Measurements from ENCODE around the gene USP43. TPM values are rescaled to one million over a fixed set of nuclear protein-coding genes. Genes with fewer than 3 reads are reported as not detected.
A peak's percentile ranks its signal among the peaks of the same experiment; 100 is the strongest.
"Not testable (repeated sequence)": the region's sequence is repeated elsewhere in the genome, so short reads cannot be mapped to it uniquely, and the experiment has no call there.

The USP43 gene
- 0.07 TPM for polyA plus RNA-seq (2013, experiment 1 of 2)
- polyA plus RNA-seq (2013, experiment 2 of 2): 0.03 TPM

GRCh38 chr17:9644910-9645751 is at the start of gene USP43:
Gene USP43 (plus strand): TSS chr17:9645517. CDS start chr17:9645633, 116 bp downstream.
- H4K91ac ChIP-seq (ENCODE audit: low read depth, low read length, poor library complexity): no peak within 1 kb of the TSS
- no peak within 1 kb of the TSS for H2BK120ac ChIP-seq (ENCODE audit: low read depth, low read length)
- H2BK5ac ChIP-seq (ENCODE audit: low read length): no peak within 1 kb of the TSS
- no peak within 1 kb of the TSS for H2BK15ac ChIP-seq (ENCODE audit: low read length)
- no peaks in the 10 kb centered on the region for H3K36me3 ChIP-seq (replicated peaks in 1 of 2; ENCODE audit: control insufficient read depth in 2 of 2, insufficient read depth in 2 of 2, low read length in 2 of 2)
- H3K9ac ChIP-seq (ENCODE audit: low read depth, low read length, poor library complexity): peak within 1 kb of the TSS; percentile 64
- peak within 1 kb of the TSS; percentile 99 for H2AFZ ChIP-seq (ENCODE audit: low read length)
- H3K23ac ChIP-seq (ENCODE audit: low read depth, low read length, poor library complexity): no peak within 1 kb of the TSS
- peak within 1 kb of the TSS; percentile 53 to 83 for H3K4me3 ChIP-seq (ENCODE audit: low read length in 2 of 2)
- peaks cover 0 to 2% of the 10 kb centered on the region in 2 donors for H3K9me3 ChIP-seq (replicated peaks in 1 of 2; ENCODE audit: control insufficient read depth in 2 of 2, insufficient read depth in 1 of 2, low read depth in 1 of 2, low read length in 2 of 2)
- H4K8ac ChIP-seq (ENCODE audit: low read depth, low read length): no peak within 1 kb of the TSS
- no peak within 1 kb of the TSS for H2BK12ac ChIP-seq (ENCODE audit: low read length)
- no peak within 1 kb of the TSS for H2AK5ac ChIP-seq (ENCODE audit: low read depth, low read length)
- DNase-seq (ENCODE audit: low spot score): peak; percentile 8
- H3K4me1 ChIP-seq (ENCODE audit: control insufficient read depth in 2 of 2, insufficient read depth in 1 of 2, low read depth in 1 of 2, low read length in 2 of 2): peaks cover 7 to 22% of the 10 kb centered on the region in 2 donors
- no peak within 1 kb of the TSS for H3K27ac ChIP-seq (replicated peaks; ENCODE audit: low read length)
- H3K79me1 ChIP-seq (ENCODE audit: low read depth, low read length): no peaks in the 10 kb centered on the region
- H3K18ac ChIP-seq (ENCODE audit: low read length): peak within 1 kb of the TSS; percentile 79
- peak within 1 kb of the TSS; percentile 99 for H3K4me2 ChIP-seq (ENCODE audit: insufficient read depth, low read length, poor library complexity, severe bottlenecking)
- peaks cover 6 to 36% (median 28%) of the 10 kb centered on the region in 3 experiments for H3K27me3 ChIP-seq (ENCODE audit: control insufficient read depth in 3 of 3, insufficient read depth in 3 of 3, low read depth in 1 of 3, low read length in 3 of 3)
- H3K4ac ChIP-seq (ENCODE audit: low read length): no peak within 1 kb of the TSS
- no CpG with 5 or more reads among the region's 72 CpGs for WGBS, 2 donors (ENCODE audit: extremely low coverage in 2 of 2, insufficient read length in 2 of 2, insufficient replicate concordance in 1 of 2)
- H3K14ac ChIP-seq (ENCODE audit: low read length): no peak within 1 kb of the TSS

GRCh38 chr17:9597638-9598037 is 47.7 kb upstream of the USP43 start:
- H2BK120ac ChIP-seq (ENCODE audit: low read depth, low read length); H2BK12ac ChIP-seq (ENCODE audit: low read length); H2BK15ac ChIP-seq (ENCODE audit: low read length); H3K4me2 ChIP-seq (ENCODE audit: insufficient read depth, low read length, poor library complexity, severe bottlenecking); H4K8ac ChIP-seq (ENCODE audit: low read depth, low read length); DNase-seq (ENCODE audit: low spot score); H3K4me3 ChIP-seq (ENCODE audit: low read length in 2 of 2); H3K79me1 ChIP-seq (ENCODE audit: low read depth, low read length); H2BK5ac ChIP-seq (ENCODE audit: low read length); H3K27me3 ChIP-seq (ENCODE audit: control insufficient read depth in 3 of 3, insufficient read depth in 3 of 3, low read depth in 1 of 3, low read length in 3 of 3); H3K4ac ChIP-seq (ENCODE audit: low read length); H3K9me3 ChIP-seq (replicated peaks in 1 of 2; ENCODE audit: control insufficient read depth in 2 of 2, insufficient read depth in 1 of 2, low read depth in 1 of 2, low read length in 2 of 2); H3K27ac ChIP-seq (replicated peaks; ENCODE audit: low read length); H3K14ac ChIP-seq (ENCODE audit: low read length); H3K4me1 ChIP-seq (ENCODE audit: control insufficient read depth in 2 of 2, insufficient read depth in 1 of 2, low read depth in 1 of 2, low read length in 2 of 2); H4K91ac ChIP-seq (ENCODE audit: low read depth, low read length, poor library complexity); H2AK5ac ChIP-seq (ENCODE audit: low read depth, low read length); H2AFZ ChIP-seq (ENCODE audit: low read length); H3K23ac ChIP-seq (ENCODE audit: low read depth, low read length, poor library complexity); H3K18ac ChIP-seq (ENCODE audit: low read length); H3K36me3 ChIP-seq (replicated peaks in 1 of 2; ENCODE audit: control insufficient read depth in 2 of 2, insufficient read depth in 2 of 2, low read length in 2 of 2); H3K9ac ChIP-seq (ENCODE audit: low read depth, low read length, poor library complexity): not testable (repeated sequence)
- no CpG with 5 or more reads among the region's 5 CpGs for WGBS, 2 donors (ENCODE audit: extremely low coverage in 2 of 2, insufficient read length in 2 of 2, insufficient replicate concordance in 1 of 2)

GRCh38 chr17:9598661-9599060 is 46.7 kb upstream of the USP43 start:
- no CpG with 5 or more reads among the region's 4 CpGs for WGBS, 2 donors (ENCODE audit: extremely low coverage in 2 of 2, insufficient read length in 2 of 2, insufficient replicate concordance in 1 of 2)

GRCh38 chr17:9604583-9604982 is 40.7 kb upstream of the USP43 start:
- H2BK5ac ChIP-seq (ENCODE audit: low read length); H3K4me3 ChIP-seq (ENCODE audit: low read length in 2 of 2); H4K91ac ChIP-seq (ENCODE audit: low read depth, low read length, poor library complexity); H3K9ac ChIP-seq (ENCODE audit: low read depth, low read length, poor library complexity); H3K18ac ChIP-seq (ENCODE audit: low read length); H4K8ac ChIP-seq (ENCODE audit: low read depth, low read length); H2BK120ac ChIP-seq (ENCODE audit: low read depth, low read length); H3K4ac ChIP-seq (ENCODE audit: low read length); H2AFZ ChIP-seq (ENCODE audit: low read length); H3K27me3 ChIP-seq (ENCODE audit: control insufficient read depth in 3 of 3, insufficient read depth in 3 of 3, low read depth in 1 of 3, low read length in 3 of 3); DNase-seq (ENCODE audit: low spot score); H3K4me2 ChIP-seq (ENCODE audit: insufficient read depth, low read length, poor library complexity, severe bottlenecking); H2BK15ac ChIP-seq (ENCODE audit: low read length); H3K23ac ChIP-seq (ENCODE audit: low read depth, low read length, poor library complexity); H3K79me1 ChIP-seq (ENCODE audit: low read depth, low read length); H3K27ac ChIP-seq (replicated peaks; ENCODE audit: low read length); H3K36me3 ChIP-seq (replicated peaks in 1 of 2; ENCODE audit: control insufficient read depth in 2 of 2, insufficient read depth in 2 of 2, low read length in 2 of 2); H2BK12ac ChIP-seq (ENCODE audit: low read length); H3K9me3 ChIP-seq (replicated peaks in 1 of 2; ENCODE audit: control insufficient read depth in 2 of 2, insufficient read depth in 1 of 2, low read depth in 1 of 2, low read length in 2 of 2); H2AK5ac ChIP-seq (ENCODE audit: low read depth, low read length); H3K14ac ChIP-seq (ENCODE audit: low read length); H3K4me1 ChIP-seq (ENCODE audit: control insufficient read depth in 2 of 2, insufficient read depth in 1 of 2, low read depth in 1 of 2, low read length in 2 of 2): not testable (repeated sequence)
- no CpG with 5 or more reads among the region's 5 CpGs for WGBS, 2 donors (ENCODE audit: extremely low coverage in 2 of 2, insufficient read length in 2 of 2, insufficient replicate concordance in 1 of 2)

More at GRCh38 chr17:9598661-9599060, 46.7 kb upstream of the USP43 start:
- Histone ChIP-seq H2AK5ac (ENCODE audit: low read depth, low read length) (no peak overlapping the region), H3K36me3 (replicated peaks in 1 of 2; ENCODE audit: control insufficient read depth in 2 of 2, insufficient read depth in 2 of 2, low read length in 2 of 2) (no peaks in the 10 kb centered on the region), H3K14ac (ENCODE audit: low read length) (no peak overlapping the region), H3K4ac (ENCODE audit: low read length) (no peak overlapping the region), H3K23ac (ENCODE audit: low read depth, low read length, poor library complexity) (no peak overlapping the region), H3K18ac (ENCODE audit: low read length) (no peak overlapping the region), H4K91ac (ENCODE audit: low read depth, low read length, poor library complexity) (no peak overlapping the region), H4K8ac (ENCODE audit: low read depth, low read length) (no peak overlapping the region), H3K79me1 (ENCODE audit: low read depth, low read length) (no peaks in the 10 kb centered on the region), H2BK15ac (ENCODE audit: low read length) (no peak overlapping the region), H2BK12ac (ENCODE audit: low read length) (no peak overlapping the region), H3K9ac (ENCODE audit: low read depth, low read length, poor library complexity) (no peak overlapping the region), H2AFZ (ENCODE audit: low read length) (no peak overlapping the region), H3K27me3 (ENCODE audit: control insufficient read depth in 3 of 3, insufficient read depth in 3 of 3, low read depth in 1 of 3, low read length in 3 of 3) (no peaks in the 10 kb centered on the region), H3K4me1 (ENCODE audit: control insufficient read depth in 2 of 2, insufficient read depth in 1 of 2, low read depth in 1 of 2, low read length in 2 of 2) (no peaks in the 10 kb centered on the region), H3K9me3 (replicated peaks in 1 of 2; ENCODE audit: control insufficient read depth in 2 of 2, insufficient read depth in 1 of 2, low read depth in 1 of 2, low read length in 2 of 2) (no peaks in the 10 kb centered on the region), H2BK120ac (ENCODE audit: low read depth, low read length) (no peak overlapping the region), H2BK5ac (ENCODE audit: low read length) (no peak overlapping the region), H3K27ac (replicated peaks; ENCODE audit: low read length) (no peak overlapping the region), H3K4me3 (ENCODE audit: low read length in 2 of 2) (no peak overlapping the region), H3K4me2 (ENCODE audit: insufficient read depth, low read length, poor library complexity, severe bottlenecking) (no peak overlapping the region)
- no peak for DNase-seq (ENCODE audit: low spot score)

Measured in neuronal stem cell (in vitro differentiated cells).